ENCODE data around the gene SAMD4A.

SAMD4A gene

GRCh38 chr14:54828037-54828436 lies 261.1 kb downstream of the SAMD4A start:
- Histone ChIP-seq H3K27ac (ENCODE audit: low read depth, low read length) (no peak overlapping the region), H3K36me3 (ENCODE audit: low read length) (no peaks in the 10 kb centered on the region), H3K27me3 (ENCODE audit: low read length) (no peaks in the 10 kb centered on the region), H3K79me2 (ENCODE audit: insufficient read depth, low read length) (no peaks in the 10 kb centered on the region), H3K9ac (ENCODE audit: low read length) (no peak overlapping the region), H4K20me1 (ENCODE audit: low read depth, low read length) (no peaks in the 10 kb centered on the region), H3K9me2 (replicated peaks; ENCODE audit: insufficient read depth, low read length) (no peaks in the 10 kb centered on the region), H3K4me3 (ENCODE audit: insufficient read depth, low read length, poor library complexity, severe bottlenecking) (no peak overlapping the region), H3K9me3 (ENCODE audit: insufficient read depth, low read length) (no peaks in the 10 kb centered on the region), H2AFZ (ENCODE audit: low read depth, low read length, severe bottlenecking) (no peak overlapping the region), H3K4me2 (ENCODE audit: low read depth, low read length, poor library complexity, severe bottlenecking) (no peak overlapping the region), H3F3A (ENCODE audit: insufficient read depth) (no peaks in the 10 kb centered on the region)
- no peak for TF ChIP-seq EZH2phosphoT487 (conservative IDR thresholded peaks at IDR 0.05; ENCODE audit: low read length)
- no peak for TF ChIP-seq CTCF (IDR thresholded peaks at IDR 0.05; ENCODE audit: insufficient read depth, low read length, poor library complexity, severe bottlenecking)

- Histone ChIP-seq H3F3A (ENCODE audit: insufficient read depth) (no peaks in the 10 kb centered on the region), H3K9me3 (ENCODE audit: insufficient read depth, low read length) (no peaks in the 10 kb centered on the region), H3K4me2 (ENCODE audit: low read depth, low read length, poor library complexity, severe bottlenecking) (no peak overlapping the region), H3K9ac (ENCODE audit: low read length) (no peak overlapping the region), H3K27ac (ENCODE audit: low read depth, low read length) (no peak overlapping the region), H3K9me2 (replicated peaks; ENCODE audit: insufficient read depth, low read length) (no peaks in the 10 kb centered on the region), H4K20me1 (ENCODE audit: low read depth, low read length) (no peaks in the 10 kb centered on the region), H3K4me3 (ENCODE audit: insufficient read depth, low read length, poor library complexity, severe bottlenecking) (no peak overlapping the region), H3K36me3 (ENCODE audit: low read length) (no peaks in the 10 kb centered on the region), H2AFZ (ENCODE audit: low read depth, low read length, severe bottlenecking) (no peak overlapping the region), H3K27me3 (ENCODE audit: low read length) (no peaks in the 10 kb centered on the region), H3K79me2 (ENCODE audit: insufficient read depth, low read length) (no peaks in the 10 kb centered on the region)
- TF ChIP-seq CTCF (IDR thresholded peaks at IDR 0.05; ENCODE audit: insufficient read depth, low read length, poor library complexity, severe bottlenecking), result no peak
- no peak for TF ChIP-seq EZH2phosphoT487 (conservative IDR thresholded peaks at IDR 0.05; ENCODE audit: low read length)
Measured at GRCh38 chr14:54829486-54830224, 262.7 kb downstream of the SAMD4A start.

GRCh38 chr14:54830650-54831049 lies 263.7 kb downstream of the SAMD4A start:
- H4K20me1 ChIP-seq (ENCODE audit: low read depth, low read length), result no peaks in the 10 kb centered on the region
- no peak overlapping the region for H3K9ac ChIP-seq (ENCODE audit: low read length)
- H3K4me2 ChIP-seq (ENCODE audit: low read depth, low read length, poor library complexity, severe bottlenecking), result no peak overlapping the region
- no peak overlapping the region for H3K27ac ChIP-seq (ENCODE audit: low read depth, low read length)
- H3K9me3 ChIP-seq (ENCODE audit: insufficient read depth, low read length), result no peaks in the 10 kb centered on the region
- H2AFZ ChIP-seq (ENCODE audit: low read depth, low read length, severe bottlenecking), result no peak overlapping the region
- no peaks in the 10 kb centered on the region for H3K9me2 ChIP-seq (replicated peaks; ENCODE audit: insufficient read depth, low read length)
- TF ChIP-seq CTCF (IDR thresholded peaks at IDR 0.05; ENCODE audit: insufficient read depth, low read length, poor library complexity, severe bottlenecking), result no peak
- no peak for TF ChIP-seq EZH2phosphoT487 (conservative IDR thresholded peaks at IDR 0.05; ENCODE audit: low read length)
- no peaks in the 10 kb centered on the region for H3K36me3 ChIP-seq (ENCODE audit: low read length)
- H3K4me3 ChIP-seq (ENCODE audit: insufficient read depth, low read length, poor library complexity, severe bottlenecking), result no peak overlapping the region
- H3K79me2 ChIP-seq (ENCODE audit: insufficient read depth, low read length), result no peaks in the 10 kb centered on the region
- H3K27me3 ChIP-seq (ENCODE audit: low read length), result no peaks in the 10 kb centered on the region
- no peaks in the 10 kb centered on the region for H3F3A ChIP-seq (ENCODE audit: insufficient read depth)

Measured in SU-DHL-6 (cell line).